Activated CD8-positive, alpha-beta T cell treated with anti-CD3 and anti-CD28 coated beads for 36 hours (primary cell): ENCODE measurements around the gene BTN1A1. TPM values are rescaled to one million over a fixed set of nuclear protein-coding genes. Genes with fewer than 3 reads are reported as not detected.
A peak's percentile ranks its signal among the peaks of the same experiment; 100 is the strongest.

Source experiments
- ATAC-seq: fragments of 200-7000 bp; cut with Tn5 transposase; one replicate; pipeline ENCODE4 v1.10.0; 2021; ENCODE audit warnings: mild to moderate bottlenecking, moderate library complexity
- CTCF ChIA-PET: fragments of 350-600 bp; sonication (Branson Sonifier 250); formaldehyde crosslinking; loops from one replicate; lab custom pipeline; 2021; ENCODE audit warnings: antibody characterized with exemption; lab: Charles Lee
- POLR2A ChIA-PET: fragments of 350-600 bp; sonication (Branson Sonifier 250); formaldehyde crosslinking; loops from one replicate; lab custom pipeline; 2021; ENCODE audit warnings: antibody characterized with exemption; lab: Charles Lee
- DNase-seq: peaks from one replicate; pipeline ENCODE4 v3.0.0-alpha.2; 2020
- H3K27ac Mint-ChIP-seq: one replicate; pipeline ENCODE4 v1.8.0; 2021; ENCODE audit warnings: mild to moderate bottlenecking, mixed read lengths
- H3K27me3 Mint-ChIP-seq: one replicate; pipeline ENCODE4 v1.8.0; 2021; ENCODE audit warnings: mixed read lengths
- H3K36me3 Mint-ChIP-seq: one replicate; pipeline ENCODE4 v1.8.0; 2021; ENCODE audit warnings: low read depth, mixed read lengths
- H3K4me1 Mint-ChIP-seq: one replicate; pipeline ENCODE4 v1.8.0; 2021; ENCODE audit warnings: low read depth, mixed read lengths
- H3K4me3 Mint-ChIP-seq: one replicate; pipeline ENCODE4 v1.8.0; 2021; ENCODE audit warnings: mild to moderate bottlenecking, moderate library complexity, mixed read lengths
- H3K9me3 Mint-ChIP-seq: one replicate; pipeline ENCODE4 v1.8.0; 2021; ENCODE audit warnings: mixed read lengths
- CTCF ChIP-seq: fragments of 200-600 bp; IDR thresholded peaks from one replicate; pipeline ENCODE4 v1.8.0; 2022; ENCODE audit warnings: antibody characterized with exemption, mild to moderate bottlenecking
- intact Hi-C: fragments of 100-400 bp; cut with micrococcal nuclease; formaldehyde crosslinking; loops from one replicate; pipeline ENCODE4 v1.10.0; 2022
- total RNA-seq, 2 experiments: library from RNA; stranded (reverse); gene quantifications; one replicate each; pipeline ENCODE4 v1.2.3, GENCODE V29; 2021

Gene BTN1A1
- total RNA-seq, 2 experiments from 2014 or later: 0.11 TPM; not detected in 1

GRCh38 chr6:26537160-26537845 is 37.2 kb downstream of the BTN1A1 start:
- Mint-ChIP-seq H3K27me3 (peaks cover 1% of the 10 kb centered on the region), H3K4me3 (peak overlapping the region; percentile 95), H3K36me3 (peaks cover 31% of the 10 kb centered on the region), H3K4me1 (peaks cover 52% of the 10 kb centered on the region), H3K27ac (peak overlapping the region; percentile 99), H3K9me3 (no peaks in the 10 kb centered on the region)
- ChIA-PET CTCF (interaction anchor here (1.0 to 2.2 kb wide), 7 partner anchors 15 to 215 kb away, joined by 3 to 17 read pairs (median 3); no protein-coding TSS in a partner anchor), POLR2A (interaction anchor here (0.6 to 3.6 kb wide), 31 partner anchors 11 to 1353 kb away, joined by 3 to 27 read pairs (median 4); partner anchors contain the start of gene BTN3A3)
- no peak for TF ChIP-seq CTCF
- ATAC-seq (peak; percentile 66), DNase-seq (peak; percentile 94)
- intact Hi-C loops: loop anchor here (2.0 kb wide), 1 partner anchor 15 kb away; no protein-coding TSS in a partner anchor

- TF ChIP-seq CTCF: no peak
- Mint-ChIP-seq H3K27ac (peak within 1 kb of the TSS; percentile 99), H3K4me1 (peaks cover 49% of the 10 kb centered on the region), H3K9me3 (no peaks in the 10 kb centered on the region), H3K4me3 (peak within 1 kb of the TSS; percentile 95), H3K27me3 (peaks cover 1% of the 10 kb centered on the region), H3K36me3 (peaks cover 33% of the 10 kb centered on the region)
- intact Hi-C loops: loop anchor here (2.0 kb wide), 1 partner anchor 15 kb away; no protein-coding TSS in a partner anchor
- ChIA-PET POLR2A (interaction anchor here (0.6 to 3.6 kb wide), 31 partner anchors 11 to 1352 kb away, joined by 3 to 27 read pairs (median 4); partner anchors contain the start of gene BTN3A3), CTCF (interaction anchor here (1.0 to 2.2 kb wide), 8 partner anchors 14 to 216 kb away, joined by 3 to 17 read pairs (median 3); no protein-coding TSS in a partner anchor)
- ATAC-seq (peak; percentile 57), DNase-seq (peak; percentile 85)
These were observed 37.9 kb downstream of the BTN1A1 start, which contains the start of gene HMGN4 for GRCh38 chr6:26537846-26538571. Gene HMGN4 (plus strand): TSS chr6:26538366. CDS start chr6:26545207, 6,841 bp downstream.

GRCh38 chr6:26538572-26538902 is 38.4 kb downstream of the BTN1A1 start:
- intact Hi-C loops: no loop called here
- H3K27me3 Mint-ChIP-seq: peaks cover 1% of the 10 kb centered on the region
- H3K4me3 Mint-ChIP-seq: peak overlapping the region; percentile 95
- ChIA-PET CTCF (interaction anchor here (1.1 to 2.2 kb wide), 3 partner anchors 14 to 216 kb away, joined by 3 to 17 read pairs (median 4); no protein-coding TSS in a partner anchor), POLR2A (interaction anchor here (1.0 to 3.6 kb wide), 13 partner anchors 10 to 267 kb away, joined by 3 to 27 read pairs (median 6); a partner anchor contains a TSS)
- H3K27ac Mint-ChIP-seq: peak overlapping the region; percentile 99
- DNase-seq: no peak
- H3K36me3 Mint-ChIP-seq: peaks cover 35% of the 10 kb centered on the region
- ATAC-seq: no peak
- no peaks in the 10 kb centered on the region for H3K9me3 Mint-ChIP-seq
- H3K4me1 Mint-ChIP-seq: peaks cover 51% of the 10 kb centered on the region
- TF ChIP-seq CTCF: no peak

DNA sequence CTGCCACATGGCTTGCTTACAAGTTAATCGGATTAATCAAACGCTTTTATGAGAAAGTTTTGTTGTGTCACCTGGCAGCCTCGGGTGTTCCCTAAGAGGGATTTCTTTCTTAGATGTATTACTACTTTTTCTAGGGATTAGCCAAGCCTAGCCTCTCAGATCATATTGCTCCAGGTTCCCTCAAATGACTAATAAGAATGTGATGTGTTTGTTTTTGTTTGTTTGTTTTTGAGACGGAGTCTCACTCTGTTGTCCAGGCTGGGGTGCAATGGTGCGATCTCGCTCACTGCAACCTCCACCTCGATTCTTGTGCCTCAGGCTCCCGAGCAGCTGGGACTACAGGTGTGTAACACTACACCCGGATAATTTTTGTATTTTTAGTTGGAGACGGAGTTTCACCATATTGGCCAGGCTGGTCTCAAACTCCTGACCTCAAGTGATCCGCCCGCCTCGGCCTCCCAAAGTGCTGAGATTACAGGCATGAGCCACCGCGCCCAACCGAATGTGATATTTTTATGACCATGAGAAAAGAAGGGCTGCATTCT is 39.0 kb downstream of the BTN1A1 start:
- Mint-ChIP-seq H3K4me3 (peak overlapping the region; percentile 95), H3K27ac (peak overlapping the region; percentile 99), H3K4me1 (peaks cover 51% of the 10 kb centered on the region), H3K27me3 (peaks cover 1% of the 10 kb centered on the region), H3K9me3 (no peaks in the 10 kb centered on the region), H3K36me3 (peaks cover 40% of the 10 kb centered on the region)
- no peak for DNase-seq
- ChIA-PET CTCF (interaction anchor here (1.1 kb wide), 1 partner anchor 22 kb away, joined by 3 read pairs; no protein-coding TSS in a partner anchor), POLR2A (interaction anchor here (1.0 to 2.7 kb wide), 2 partner anchors 9 to 18 kb away, joined by 3 to 20 read pairs; no protein-coding TSS in a partner anchor)
- no peak for ATAC-seq
- intact Hi-C loops: no loop called here
- TF ChIP-seq CTCF: no peak
